ENCODE data around the gene NDUFS2. TPM values are rescaled to one million over a fixed set of nuclear protein-coding genes. Genes with fewer than 3 reads are reported as not detected.

NDUFS2 gene
- total RNA-seq, 1 experiment from 2014 or later, result 94.9 TPM

DNA sequence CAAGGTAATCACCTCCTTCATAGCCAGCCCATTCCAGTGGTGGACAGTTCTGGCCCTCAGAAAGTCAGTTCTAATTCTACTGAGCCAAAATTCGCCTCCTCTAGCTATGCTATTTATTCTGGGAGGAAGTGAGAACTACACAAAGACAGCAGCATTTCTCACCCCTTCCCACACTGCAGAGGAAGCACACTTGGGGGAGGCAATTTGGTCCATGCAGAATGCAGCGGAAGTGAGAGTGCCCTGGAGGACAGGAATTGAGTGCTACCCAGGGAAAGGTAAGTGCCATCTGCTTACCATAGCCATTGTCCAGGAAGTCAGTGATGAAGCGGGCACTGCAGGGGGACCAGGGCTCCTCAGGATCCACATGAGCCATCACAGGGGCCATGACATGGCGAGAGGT lies 7.0 kb upstream of the NDUFS2 start:
- TF ChIP-seq SIN3A (IDR thresholded peaks at IDR 0.05; ENCODE audit: borderline replicate concordance, insufficient read depth, low read depth, low read length) (no peak), TCF7L2 (IDR thresholded peaks at IDR 0.05; ENCODE audit: low read depth, low read length) (no peak), POLR2AphosphoS5 (IDR thresholded peaks at IDR 0.05; ENCODE audit: low read depth, low read length) (no peak)
- TF ChIP-seq, protein P1, sequence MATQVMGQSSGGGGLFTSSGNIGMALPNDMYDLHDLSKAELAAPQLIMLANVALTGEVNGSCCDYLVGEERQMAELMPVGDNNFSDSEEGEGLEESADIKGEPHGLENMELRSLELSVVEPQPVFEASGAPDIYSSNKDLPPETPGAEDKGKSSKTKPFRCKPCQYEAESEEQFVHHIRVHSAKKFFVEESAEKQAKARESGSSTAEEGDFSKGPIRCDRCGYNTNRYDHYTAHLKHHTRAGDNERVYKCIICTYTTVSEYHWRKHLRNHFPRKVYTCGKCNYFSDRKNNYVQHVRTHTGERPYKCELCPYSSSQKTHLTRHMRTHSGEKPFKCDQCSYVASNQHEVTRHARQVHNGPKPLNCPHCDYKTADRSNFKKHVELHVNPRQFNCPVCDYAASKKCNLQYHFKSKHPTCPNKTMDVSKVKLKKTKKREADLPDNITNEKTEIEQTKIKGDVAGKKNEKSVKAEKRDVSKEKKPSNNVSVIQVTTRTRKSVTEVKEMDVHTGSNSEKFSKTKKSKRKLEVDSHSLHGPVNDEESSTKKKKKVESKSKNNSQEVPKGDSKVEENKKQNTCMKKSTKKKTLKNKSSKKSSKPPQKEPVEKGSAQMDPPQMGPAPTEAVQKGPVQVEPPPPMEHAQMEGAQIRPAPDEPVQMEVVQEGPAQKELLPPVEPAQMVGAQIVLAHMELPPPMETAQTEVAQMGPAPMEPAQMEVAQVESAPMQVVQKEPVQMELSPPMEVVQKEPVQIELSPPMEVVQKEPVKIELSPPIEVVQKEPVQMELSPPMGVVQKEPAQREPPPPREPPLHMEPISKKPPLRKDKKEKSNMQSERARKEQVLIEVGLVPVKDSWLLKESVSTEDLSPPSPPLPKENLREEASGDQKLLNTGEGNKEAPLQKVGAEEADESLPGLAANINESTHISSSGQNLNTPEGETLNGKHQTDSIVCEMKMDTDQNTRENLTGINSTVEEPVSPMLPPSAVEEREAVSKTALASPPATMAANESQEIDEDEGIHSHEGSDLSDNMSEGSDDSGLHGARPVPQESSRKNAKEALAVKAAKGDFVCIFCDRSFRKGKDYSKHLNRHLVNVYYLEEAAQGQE (IDR thresholded peaks at IDR 0.05; ENCODE audit: insufficient read depth in 1 of 2, low read depth in 2 of 2, low read length in 1 of 2), result no peak
- TF ChIP-seq, protein P2, sequence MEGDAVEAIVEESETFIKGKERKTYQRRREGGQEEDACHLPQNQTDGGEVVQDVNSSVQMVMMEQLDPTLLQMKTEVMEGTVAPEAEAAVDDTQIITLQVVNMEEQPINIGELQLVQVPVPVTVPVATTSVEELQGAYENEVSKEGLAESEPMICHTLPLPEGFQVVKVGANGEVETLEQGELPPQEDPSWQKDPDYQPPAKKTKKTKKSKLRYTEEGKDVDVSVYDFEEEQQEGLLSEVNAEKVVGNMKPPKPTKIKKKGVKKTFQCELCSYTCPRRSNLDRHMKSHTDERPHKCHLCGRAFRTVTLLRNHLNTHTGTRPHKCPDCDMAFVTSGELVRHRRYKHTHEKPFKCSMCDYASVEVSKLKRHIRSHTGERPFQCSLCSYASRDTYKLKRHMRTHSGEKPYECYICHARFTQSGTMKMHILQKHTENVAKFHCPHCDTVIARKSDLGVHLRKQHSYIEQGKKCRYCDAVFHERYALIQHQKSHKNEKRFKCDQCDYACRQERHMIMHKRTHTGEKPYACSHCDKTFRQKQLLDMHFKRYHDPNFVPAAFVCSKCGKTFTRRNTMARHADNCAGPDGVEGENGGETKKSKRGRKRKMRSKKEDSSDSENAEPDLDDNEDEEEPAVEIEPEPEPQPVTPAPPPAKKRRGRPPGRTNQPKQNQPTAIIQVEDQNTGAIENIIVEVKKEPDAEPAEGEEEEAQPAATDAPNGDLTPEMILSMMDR (IDR thresholded peaks at IDR 0.05), result no peak
- Histone ChIP-seq H3K9me3 (ENCODE audit: control insufficient read depth, insufficient read depth, low read depth, low read length) (no peaks in the 10 kb centered on the region), H3K27me3 (ENCODE audit: control insufficient read depth, insufficient read depth, low read length) (no peaks in the 10 kb centered on the region), H3K4me1 (ENCODE audit: control insufficient read depth, insufficient read depth, low read length) (peaks cover 23% of the 10 kb centered on the region), H3K4me3 (ENCODE audit: low read depth in 2 of 2, low read length in 2 of 2) (no peak overlapping the region), H3K36me3 (ENCODE audit: control insufficient read depth, insufficient read depth, low read length) (no peaks in the 10 kb centered on the region), H3K27ac (ENCODE audit: low read length) (no peak overlapping the region)
- ATAC-seq (no peak), DNase-seq (ENCODE audit: low read depth, low spot score) (no peak)
- BruUV-seq (replicated peaks), result no TSS peak
- ChIA-PET POLR2A (no interaction called here), CTCF (no interaction called here)
- intact Hi-C loops (cut with micrococcal nuclease; ENCODE audit: unreplicated experiment), result no loop called here
- in situ Hi-C loops (cut with HindIII; ENCODE audit: low pct_unique_long_range_greater_than_20kb, low sequenced_read_pairs), result no loop called here

DNA sequence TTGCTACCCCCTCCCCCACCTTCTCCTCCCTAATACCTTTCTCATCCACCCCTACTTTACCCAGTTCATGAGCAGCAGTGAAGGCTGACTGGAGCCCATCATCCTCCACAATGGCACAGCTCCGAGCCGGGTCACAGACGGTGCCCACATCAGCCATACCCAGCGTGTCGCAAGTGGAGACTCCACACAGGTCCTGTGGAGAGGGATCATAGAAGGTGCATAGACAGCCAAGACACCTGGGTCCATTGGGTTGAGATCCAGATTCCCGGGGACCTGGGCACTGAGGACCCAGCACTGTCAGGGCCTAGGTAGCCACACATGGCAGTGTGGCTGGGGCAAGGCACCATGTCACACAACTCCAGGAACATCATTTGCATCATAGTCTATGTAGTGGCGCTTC lies 6.1 kb upstream of the NDUFS2 start:
- in situ Hi-C loops (cut with HindIII; ENCODE audit: low pct_unique_long_range_greater_than_20kb, low sequenced_read_pairs), result no loop called here
- DNase-seq (ENCODE audit: low read depth, low spot score) (no peak), ATAC-seq (no peak)
- Histone ChIP-seq H3K36me3 (ENCODE audit: control insufficient read depth, insufficient read depth, low read length) (no peaks in the 10 kb centered on the region), H3K27me3 (ENCODE audit: control insufficient read depth, insufficient read depth, low read length) (no peaks in the 10 kb centered on the region), H3K4me3 (ENCODE audit: low read depth in 2 of 2, low read length in 2 of 2) (no peak overlapping the region), H3K4me1 (ENCODE audit: control insufficient read depth, insufficient read depth, low read length) (peaks cover 31% of the 10 kb centered on the region), H3K9me3 (ENCODE audit: control insufficient read depth, insufficient read depth, low read depth, low read length) (no peaks in the 10 kb centered on the region), H3K27ac (ENCODE audit: low read length) (no peak overlapping the region)
- no TSS peak for BruUV-seq (replicated peaks)
- TF ChIP-seq, protein P1 (IDR thresholded peaks at IDR 0.05; ENCODE audit: insufficient read depth in 1 of 2, low read depth in 2 of 2, low read length in 1 of 2), result no peak
- TF ChIP-seq TCF7L2 (IDR thresholded peaks at IDR 0.05; ENCODE audit: low read depth, low read length) (no peak), POLR2AphosphoS5 (IDR thresholded peaks at IDR 0.05; ENCODE audit: low read depth, low read length) (no peak), SIN3A (IDR thresholded peaks at IDR 0.05; ENCODE audit: borderline replicate concordance, insufficient read depth, low read depth, low read length) (no peak)
- TF ChIP-seq, protein P2 (IDR thresholded peaks at IDR 0.05), result no peak
- intact Hi-C loops (cut with micrococcal nuclease; ENCODE audit: unreplicated experiment), result no loop called here
- ChIA-PET CTCF (no interaction called here), POLR2A (no interaction called here)
